Stimulated activated naive CD8-positive, alpha-beta T cell treated with anti-CD3 and anti-CD28 coated beads, Interleukin-15, Interleukin-2, amounts not matched to agents 100 U/mL and 50 U/mL, for 24 hours (primary cell): ENCODE measurements around the gene TRIM13.
A peak's percentile ranks its signal among the peaks of the same experiment; 100 is the strongest.
"Not testable (repeated sequence)": the region's sequence is repeated elsewhere in the genome, so short reads cannot be mapped to it uniquely, and the experiment has no call there.

ENCODE experiments used
- ATAC-seq: fragments of 150-1000 bp; cut with Tn5 transposase; one replicate; pipeline ENCODE4 v1.10.0; 2021
- DNase-seq: peaks from one replicate; pipeline ENCODE4 v3.0.0; 2021

Gene TRIM13

GRCh38 chr13:49996951-49997895 lies at the start of gene TRIM13:
Gene TRIM13, plus strand, starts transcription at chr13:49997042. Its CDS starts 14,899 bp downstream, at chr13:50011941.
- DNase-seq: peak; percentile 84

GRCh38 chr13:49948777-49949270 lies 48.0 kb upstream of the TRIM13 start:
- ATAC-seq, DNase-seq: not testable (repeated sequence)

More at GRCh38 chr13:49996951-49997895, at the start of gene TRIM13:
- peak; percentile 86 for ATAC-seq

- ATAC-seq (no peak), DNase-seq (no peak)
These were observed 44.9 kb upstream of the TRIM13 start for GRCh38 chr13:49951754-49952535.

GRCh38 chr13:49953560-49953959 lies 43.3 kb upstream of the TRIM13 start:
- no peak for ATAC-seq
- no peak for DNase-seq

GRCh38 chr13:49954674-49955455 lies 42.0 kb upstream of the TRIM13 start:
- no peak for DNase-seq
- ATAC-seq: no peak

- ATAC-seq (no peak), DNase-seq (no peak)
These were observed 40.7 kb upstream of the TRIM13 start for GRCh38 chr13:49956131-49956530.

GRCh38 chr13:49958321-49958720 lies 38.5 kb upstream of the TRIM13 start:
- no peak for DNase-seq
- no peak for ATAC-seq

- ATAC-seq: no peak
- no peak for DNase-seq
These were observed 29.4 kb upstream of the TRIM13 start for GRCh38 chr13:49967456-49967855.

- DNase-seq (no peak), ATAC-seq (no peak)
These were observed 24.1 kb upstream of the TRIM13 start for GRCh38 chr13:49972709-49973108.

- ATAC-seq (no peak), DNase-seq (no peak)
These were observed 21.0 kb upstream of the TRIM13 start for GRCh38 chr13:49975826-49976225.

GRCh38 chr13:49976314-49977258 lies 20.3 kb upstream of the TRIM13 start:
- DNase-seq (peak; percentile 78), ATAC-seq (peak; percentile 73)

- ATAC-seq (no peak), DNase-seq (no peak)
These were observed 18.9 kb upstream of the TRIM13 start for GRCh38 chr13:49977992-49978391.

- ATAC-seq: no peak
- DNase-seq: no peak
These were observed 16.6 kb upstream of the TRIM13 start for GRCh38 chr13:49980266-49980665.

GRCh38 chr13:49985129-49985528 lies 11.7 kb upstream of the TRIM13 start:
- no peak for DNase-seq
- ATAC-seq: no peak

GRCh38 chr13:49986471-49986870 lies 10.4 kb upstream of the TRIM13 start:
- ATAC-seq: no peak
- DNase-seq: no peak

GRCh38 chr13:49990612-49991011 lies 6.2 kb upstream of the TRIM13 start:
- ATAC-seq, DNase-seq: not testable (repeated sequence)

GRCh38 chr13:49993111-49993510 lies 3.7 kb upstream of the TRIM13 start:
- DNase-seq (no peak), ATAC-seq (no peak)

- no peak for DNase-seq
These were observed 3.2 kb upstream of the TRIM13 start for GRCh38 chr13:49993666-49994065.

GRCh38 chr13:49995625-49996101 lies 1.2 kb upstream of the TRIM13 start:
- no peak for DNase-seq

More at GRCh38 chr13:49993666-49994065, 3.2 kb upstream of the TRIM13 start:
- ATAC-seq: no peak

GRCh38 chr13:49996161-49996915 lies 504 bp upstream of the TRIM13 start:
- DNase-seq: peak; percentile 91
- peak; percentile 67 for ATAC-seq

More at GRCh38 chr13:49995625-49996101, 1.2 kb upstream of the TRIM13 start:
- no peak for ATAC-seq
